ENCODE data around the gene SOX1.

Gene SOX1

GRCh38 chr13:112067116-112067741, at the start of gene SOX1:
Gene SOX1 (plus strand): TSS chr13:112067149. CDS start chr13:112067659, 510 bp downstream.
- peak; percentile 57 for DNase-seq

GRCh38 chr13:112024577-112024976, 42.4 kb upstream of the SOX1 start:
- no peak for DNase-seq

GRCh38 chr13:112027250-112027649, 39.7 kb upstream of the SOX1 start:
- no peak for DNase-seq

GRCh38 chr13:112028481-112028880, 38.5 kb upstream of the SOX1 start:
- DNase-seq, result no peak

GRCh38 chr13:112029143-112029542, 37.8 kb upstream of the SOX1 start:
- DNase-seq, result no peak

- DNase-seq, result no peak
These were observed 34.6 kb upstream of the SOX1 start for GRCh38 chr13:112032186-112032993.

GRCh38 chr13:112034231-112034630, 32.7 kb upstream of the SOX1 start:
- no peak for DNase-seq

GRCh38 chr13:112034846-112035245, 32.1 kb upstream of the SOX1 start:
- DNase-seq, result no peak

- DNase-seq, result no peak
These were observed 24.5 kb upstream of the SOX1 start for GRCh38 chr13:112042496-112042895.

- no peak for DNase-seq
These were observed 14.7 kb upstream of the SOX1 start for GRCh38 chr13:112052213-112052612.

GRCh38 chr13:112053167-112053743, 13.7 kb upstream of the SOX1 start:
- no peak for DNase-seq

- no peak for DNase-seq
These were observed 13.0 kb upstream of the SOX1 start for GRCh38 chr13:112053744-112054615.

GRCh38 chr13:112054616-112055015, 12.3 kb upstream of the SOX1 start:
- no peak for DNase-seq

GRCh38 chr13:112055036-112055914, 11.7 kb upstream of the SOX1 start:
- DNase-seq, result peak; percentile 31

- no peak for DNase-seq
These were observed 11.1 kb upstream of the SOX1 start for GRCh38 chr13:112055915-112056269.

GRCh38 chr13:112056284-112056727, 10.6 kb upstream of the SOX1 start:
- DNase-seq, result peak; percentile 66

- DNase-seq, result peak; percentile 69
These were observed 10.1 kb upstream of the SOX1 start for GRCh38 chr13:112056739-112057438.

- no peak for DNase-seq
These were observed 9.6 kb upstream of the SOX1 start for GRCh38 chr13:112057439-112057735.

- DNase-seq, result peak; percentile 78
These were observed 9.0 kb upstream of the SOX1 start for GRCh38 chr13:112057736-112058518.

- no peak for DNase-seq
These were observed 8.5 kb upstream of the SOX1 start for GRCh38 chr13:112058519-112058873.

GRCh38 chr13:112058941-112059340, 8.0 kb upstream of the SOX1 start:
- no peak for DNase-seq
